ENCODE data around the gene SRRM3.

Gene SRRM3

DNA sequence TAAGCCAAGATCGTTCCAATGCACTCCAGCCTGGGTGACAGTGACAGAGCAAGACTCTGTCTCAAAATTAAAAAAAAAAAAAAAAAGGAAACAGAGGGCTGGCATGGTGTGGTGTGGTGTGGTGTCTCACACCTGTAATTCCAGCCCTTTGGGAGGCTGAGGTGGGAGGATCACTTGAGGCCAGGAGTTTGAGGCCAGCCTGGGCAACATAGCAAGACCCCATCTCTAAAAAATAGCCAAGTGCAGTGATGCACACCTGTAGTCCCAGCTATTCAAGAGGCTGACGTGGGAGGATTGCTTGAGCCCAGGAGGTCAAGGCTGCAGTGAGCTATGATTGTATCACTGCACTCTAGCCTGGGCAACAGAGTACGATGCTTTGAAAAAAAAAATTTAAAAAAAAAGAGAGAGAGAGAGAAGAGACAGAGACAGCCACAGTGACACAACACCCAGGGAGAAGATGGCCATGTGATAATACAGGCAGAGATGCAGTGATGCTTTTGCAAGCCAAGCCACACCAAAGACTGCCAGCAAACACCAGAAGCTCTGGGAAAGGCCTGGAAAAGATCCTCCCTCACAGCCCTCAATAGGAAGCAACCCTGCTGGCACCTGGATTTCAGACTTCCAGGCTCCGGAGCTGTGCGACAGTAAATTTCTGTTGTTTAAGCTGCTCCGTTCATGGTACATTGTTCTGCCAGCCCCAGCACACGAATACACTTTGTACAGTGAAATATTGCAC, 19.3 kb upstream of the SRRM3 start:
- TF ChIP-seq, protein P1, sequence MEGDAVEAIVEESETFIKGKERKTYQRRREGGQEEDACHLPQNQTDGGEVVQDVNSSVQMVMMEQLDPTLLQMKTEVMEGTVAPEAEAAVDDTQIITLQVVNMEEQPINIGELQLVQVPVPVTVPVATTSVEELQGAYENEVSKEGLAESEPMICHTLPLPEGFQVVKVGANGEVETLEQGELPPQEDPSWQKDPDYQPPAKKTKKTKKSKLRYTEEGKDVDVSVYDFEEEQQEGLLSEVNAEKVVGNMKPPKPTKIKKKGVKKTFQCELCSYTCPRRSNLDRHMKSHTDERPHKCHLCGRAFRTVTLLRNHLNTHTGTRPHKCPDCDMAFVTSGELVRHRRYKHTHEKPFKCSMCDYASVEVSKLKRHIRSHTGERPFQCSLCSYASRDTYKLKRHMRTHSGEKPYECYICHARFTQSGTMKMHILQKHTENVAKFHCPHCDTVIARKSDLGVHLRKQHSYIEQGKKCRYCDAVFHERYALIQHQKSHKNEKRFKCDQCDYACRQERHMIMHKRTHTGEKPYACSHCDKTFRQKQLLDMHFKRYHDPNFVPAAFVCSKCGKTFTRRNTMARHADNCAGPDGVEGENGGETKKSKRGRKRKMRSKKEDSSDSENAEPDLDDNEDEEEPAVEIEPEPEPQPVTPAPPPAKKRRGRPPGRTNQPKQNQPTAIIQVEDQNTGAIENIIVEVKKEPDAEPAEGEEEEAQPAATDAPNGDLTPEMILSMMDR (IDR thresholded peaks at IDR 0.05; ENCODE audit: control insufficient read depth, insufficient read depth, low read depth, low read length, missing control alignments), result no peak
- H3K4me3 ChIP-seq (ENCODE audit: control insufficient read depth, low read depth, low read length), result no peak overlapping the region
- DNase-seq (ENCODE audit: low read depth), result no peak

DNA sequence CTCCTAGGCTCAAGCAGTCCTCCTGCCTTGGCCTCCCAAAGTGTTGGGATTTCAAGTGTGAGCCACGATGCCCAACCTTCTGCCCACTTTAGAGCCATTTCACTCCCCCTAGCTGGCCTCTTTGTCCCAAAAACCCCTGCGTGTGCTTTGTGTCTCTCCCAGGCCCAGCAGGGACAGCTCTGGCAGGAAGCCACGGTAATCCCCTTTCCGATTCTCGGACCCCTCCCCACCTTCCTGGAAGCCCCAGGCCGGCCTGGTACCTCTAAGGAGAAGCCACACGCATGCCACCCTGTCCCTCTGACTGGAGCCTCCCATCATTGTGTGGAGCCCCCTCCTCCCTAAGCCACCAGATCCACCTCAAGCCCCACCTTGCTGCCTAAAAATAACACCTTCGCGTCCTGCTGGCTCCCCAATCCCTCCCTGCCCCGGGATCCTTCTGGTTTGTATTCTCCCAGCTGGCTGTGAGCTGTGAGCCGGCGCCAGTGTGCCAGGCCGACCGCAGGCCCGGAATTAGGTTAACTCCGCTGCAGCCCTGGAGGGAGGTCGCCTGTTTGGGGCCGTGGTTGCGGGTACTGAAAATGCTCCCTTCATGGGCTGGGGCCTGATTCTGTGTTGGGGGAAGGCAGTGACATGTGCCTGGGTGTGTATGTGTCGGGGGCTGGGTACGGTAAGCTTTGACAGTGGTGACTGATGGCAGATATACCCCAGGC, 16.4 kb upstream of the SRRM3 start:
- TF ChIP-seq, protein P1 (IDR thresholded peaks at IDR 0.05; ENCODE audit: control insufficient read depth, insufficient read depth, low read depth, low read length, missing control alignments), result no peak
- DNase-seq (ENCODE audit: low read depth), result no peak
- H3K4me3 ChIP-seq (ENCODE audit: control insufficient read depth, low read depth, low read length), result no peak overlapping the region

DNA sequence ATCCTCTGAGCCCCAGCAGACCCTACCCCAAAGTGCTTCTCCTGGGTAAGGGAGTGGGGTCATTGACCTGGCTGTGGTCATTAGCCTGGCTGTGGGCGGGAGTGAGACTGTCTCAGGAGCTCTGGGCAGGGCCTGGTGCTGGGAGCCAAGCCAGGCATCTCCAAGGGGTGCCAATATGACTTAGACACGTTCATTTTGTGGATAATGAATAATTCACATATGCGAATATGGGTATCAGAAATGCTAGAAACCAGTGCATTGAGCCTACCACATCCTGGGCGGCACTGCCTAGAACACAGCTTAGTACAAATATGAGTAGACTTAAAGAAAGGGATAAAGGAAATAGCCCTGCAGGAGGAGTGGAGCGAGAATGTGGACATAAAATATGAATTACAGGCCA, 14.4 kb upstream of the SRRM3 start:
- TF ChIP-seq, protein P1 (IDR thresholded peaks at IDR 0.05; ENCODE audit: control insufficient read depth, insufficient read depth, low read depth, low read length, missing control alignments), result no peak
- no peak for DNase-seq (ENCODE audit: low read depth)
- no peak overlapping the region for H3K4me3 ChIP-seq (ENCODE audit: control insufficient read depth, low read depth, low read length)

DNA sequence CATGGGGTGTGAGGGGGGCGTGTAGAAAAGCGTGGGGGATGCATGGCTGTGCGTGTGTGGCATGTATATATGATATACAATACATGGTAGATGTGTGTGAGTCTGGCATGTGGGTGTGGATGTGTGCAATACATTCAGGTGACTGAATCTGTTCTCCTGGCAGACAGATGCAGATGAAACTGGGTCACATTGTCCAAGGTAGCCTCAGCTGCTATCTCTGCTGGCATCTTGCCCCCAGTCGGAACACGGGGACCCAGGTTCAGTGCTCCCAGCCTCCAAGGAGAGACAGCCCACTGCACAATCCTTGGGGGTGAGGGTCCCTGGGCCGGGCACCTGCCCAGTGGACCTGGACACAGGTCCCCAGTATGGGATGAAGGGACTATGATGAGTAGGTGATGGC, 12.4 kb upstream of the SRRM3 start:
- no peak overlapping the region for H3K4me3 ChIP-seq (ENCODE audit: control insufficient read depth, low read depth, low read length)
- TF ChIP-seq, protein P1 (IDR thresholded peaks at IDR 0.05; ENCODE audit: control insufficient read depth, insufficient read depth, low read depth, low read length, missing control alignments), result no peak
- no peak for DNase-seq (ENCODE audit: low read depth)

DNA sequence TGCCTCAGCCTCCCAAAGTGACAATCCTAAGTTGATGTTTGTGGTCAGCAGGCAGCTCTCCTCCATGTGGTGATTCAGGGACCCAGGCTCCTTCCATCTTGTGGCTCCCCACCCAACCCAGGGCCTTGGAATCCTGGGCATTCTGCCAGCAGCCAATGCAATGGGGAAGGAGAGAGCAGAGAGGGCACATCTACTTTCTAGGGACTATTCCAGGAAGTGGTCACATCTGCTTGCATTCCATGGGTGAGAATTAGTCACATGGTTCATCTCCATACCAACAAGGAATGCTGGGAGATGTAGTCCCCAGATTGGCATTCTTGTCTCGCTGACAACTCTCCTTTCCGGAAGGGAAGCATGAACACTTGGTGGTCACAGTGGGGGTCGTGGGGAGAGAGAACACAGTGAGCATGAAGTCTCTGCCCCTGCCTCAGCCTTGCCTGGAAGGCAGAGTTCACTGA, 9.9 kb upstream of the SRRM3 start:
- TF ChIP-seq, protein P1 (IDR thresholded peaks at IDR 0.05; ENCODE audit: control insufficient read depth, insufficient read depth, low read depth, low read length, missing control alignments), result no peak
- no peak overlapping the region for H3K4me3 ChIP-seq (ENCODE audit: control insufficient read depth, low read depth, low read length)
- DNase-seq (ENCODE audit: low read depth), result no peak

DNA sequence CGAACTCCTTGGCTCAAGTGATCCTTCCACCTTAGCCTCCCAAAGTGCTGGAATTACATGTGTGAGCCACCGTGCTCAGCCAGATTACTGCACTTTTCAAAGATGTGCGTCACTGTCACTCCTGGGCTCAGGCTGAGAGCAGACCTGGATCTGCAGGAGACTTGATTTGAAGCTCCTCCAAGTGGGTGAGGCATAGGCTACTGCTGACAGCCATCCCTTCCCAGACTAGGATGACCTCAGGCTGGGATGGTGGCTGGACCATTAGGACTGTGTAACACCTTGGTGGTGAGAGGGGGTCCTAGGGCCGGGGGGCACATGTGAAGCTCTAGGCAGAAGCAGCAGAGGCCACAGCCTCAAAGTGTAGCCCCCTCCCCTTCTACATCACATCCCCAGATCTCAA, 8.2 kb upstream of the SRRM3 start:
- DNase-seq (ENCODE audit: low read depth), result no peak
- H3K4me3 ChIP-seq (ENCODE audit: control insufficient read depth, low read depth, low read length), result no peak overlapping the region
- TF ChIP-seq, protein P1 (IDR thresholded peaks at IDR 0.05; ENCODE audit: control insufficient read depth, insufficient read depth, low read depth, low read length, missing control alignments), result no peak

All from AG09309 (cell line).